ENCODE data around the gene PNPLA1. TPM values are rescaled to one million over a fixed set of nuclear protein-coding genes. Genes with fewer than 3 reads are reported as not detected.

PNPLA1 gene
- total and polyA plus RNA-seq, 8 donors = 0.38 to 2.2 (median 0.60) TPM; not detected in 4

DNA sequence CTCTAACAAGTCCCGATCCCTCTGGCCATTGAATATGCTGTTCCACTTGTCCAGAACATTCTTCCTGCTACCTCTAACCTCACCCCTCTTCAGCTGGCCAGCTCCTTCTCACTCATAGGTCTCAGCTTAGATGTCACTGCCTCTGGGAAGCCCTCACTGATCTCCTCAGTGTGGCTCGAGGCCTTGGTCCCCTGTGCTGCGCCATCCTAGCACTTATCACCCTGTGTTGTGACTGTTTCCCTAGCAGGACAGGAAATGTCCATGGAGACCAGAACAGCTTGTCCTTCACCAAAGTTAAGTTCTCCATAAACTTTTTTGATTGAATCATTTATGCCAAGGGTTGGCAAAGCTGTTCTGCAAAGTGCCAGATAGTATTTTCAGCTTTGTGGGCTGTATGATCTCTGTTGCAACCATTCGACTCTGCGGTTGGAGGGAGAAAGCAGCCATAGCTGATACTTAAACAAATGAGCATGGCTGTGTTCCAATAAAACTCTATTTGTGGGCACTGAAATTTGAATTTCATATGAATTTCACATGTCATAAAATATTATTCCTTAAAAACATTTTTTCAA is 73.3 kb downstream of the PNPLA1 start:
- Histone ChIP-seq H3K9me3 (no peaks in the 10 kb centered on the region), H3K4me1 (peaks cover 0 to 20% (median 10%) of the 10 kb centered on the region in 4 donors), H3K36me3 (no peaks in the 10 kb centered on the region), H3K4me3 (no peak overlapping the region), H3K27ac (no peak overlapping the region), H3K27me3 (peaks cover 0 to 6% (median 0%) of the 10 kb centered on the region in 3 donors)
- TF ChIP-seq EP300 (IDR thresholded peaks at IDR 0.05) = no peak
- WGBS, 5 donors = 77 to 89% (median 87%) methylated on average over 5 of the region's 5 CpGs
- intact Hi-C loops (cut with DNase I; ENCODE audit: low total_unique reads) = no loop called here
- DNase-seq = no peak

DNA sequence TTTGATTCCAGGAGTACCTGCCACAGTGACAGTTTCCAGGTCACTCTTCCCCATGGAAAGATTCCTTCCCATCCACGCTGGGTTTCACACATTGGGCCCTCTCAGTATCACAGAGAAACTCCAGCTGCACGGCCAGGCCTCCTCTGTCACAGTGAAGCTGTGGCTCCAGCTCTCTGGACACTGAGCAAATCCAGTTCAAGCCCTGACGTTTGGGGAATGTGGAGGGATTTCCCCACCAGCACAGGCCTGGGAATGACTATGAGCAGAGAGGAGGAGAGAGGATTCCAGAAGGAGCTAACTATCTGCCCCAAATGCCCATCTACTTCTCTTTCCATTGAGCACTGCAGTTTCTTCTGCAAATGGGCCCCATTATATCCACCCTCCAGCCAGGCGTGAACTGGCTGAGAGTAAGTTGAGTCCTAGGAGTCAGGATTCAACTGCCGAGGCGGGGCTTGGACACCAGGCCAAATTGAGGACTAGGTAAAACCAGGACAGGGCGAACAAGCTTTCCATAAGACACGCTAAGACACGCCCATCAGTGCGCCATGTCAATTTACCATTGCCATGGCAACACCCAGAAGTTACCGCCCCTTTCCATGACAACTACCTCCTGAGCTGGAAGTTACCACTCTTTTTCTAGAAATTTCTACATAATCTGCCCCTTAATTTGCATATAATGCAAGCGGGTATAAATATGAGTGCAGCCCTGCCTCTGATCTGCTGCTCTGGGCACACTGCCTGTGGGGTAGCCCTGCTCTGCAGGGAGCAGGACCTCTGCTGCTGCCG is 76.0 kb downstream of the PNPLA1 start:
- intact Hi-C loops (cut with DNase I; ENCODE audit: low total_unique reads) = no loop called here
- TF ChIP-seq POLR2A (IDR thresholded peaks at IDR 0.05) (no peak), POLR2AphosphoS5 (IDR thresholded peaks at IDR 0.05) (no peak), EP300 (IDR thresholded peaks at IDR 0.05) (no peak)
- TF ChIP-seq, protein P1, sequence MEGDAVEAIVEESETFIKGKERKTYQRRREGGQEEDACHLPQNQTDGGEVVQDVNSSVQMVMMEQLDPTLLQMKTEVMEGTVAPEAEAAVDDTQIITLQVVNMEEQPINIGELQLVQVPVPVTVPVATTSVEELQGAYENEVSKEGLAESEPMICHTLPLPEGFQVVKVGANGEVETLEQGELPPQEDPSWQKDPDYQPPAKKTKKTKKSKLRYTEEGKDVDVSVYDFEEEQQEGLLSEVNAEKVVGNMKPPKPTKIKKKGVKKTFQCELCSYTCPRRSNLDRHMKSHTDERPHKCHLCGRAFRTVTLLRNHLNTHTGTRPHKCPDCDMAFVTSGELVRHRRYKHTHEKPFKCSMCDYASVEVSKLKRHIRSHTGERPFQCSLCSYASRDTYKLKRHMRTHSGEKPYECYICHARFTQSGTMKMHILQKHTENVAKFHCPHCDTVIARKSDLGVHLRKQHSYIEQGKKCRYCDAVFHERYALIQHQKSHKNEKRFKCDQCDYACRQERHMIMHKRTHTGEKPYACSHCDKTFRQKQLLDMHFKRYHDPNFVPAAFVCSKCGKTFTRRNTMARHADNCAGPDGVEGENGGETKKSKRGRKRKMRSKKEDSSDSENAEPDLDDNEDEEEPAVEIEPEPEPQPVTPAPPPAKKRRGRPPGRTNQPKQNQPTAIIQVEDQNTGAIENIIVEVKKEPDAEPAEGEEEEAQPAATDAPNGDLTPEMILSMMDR (IDR thresholded peaks at IDR 0.05) = no peak
- Histone ChIP-seq H3K36me3 (no peaks in the 10 kb centered on the region), H3K27ac (no peak overlapping the region), H3K4me1 (peaks cover under 1 to 20% (median 13%) of the 10 kb centered on the region in 4 donors), H3K4me3 (no peak overlapping the region), H3K27me3 (peaks cover 0 to under 1% (median 0%) of the 10 kb centered on the region in 3 donors), H3K9me3 (no peaks in the 10 kb centered on the region)
- no peak for DNase-seq
- 82 to 92% (median 88%) methylated on average over 12 to 13 of the region's 13 CpGs for WGBS, 5 donors

DNA sequence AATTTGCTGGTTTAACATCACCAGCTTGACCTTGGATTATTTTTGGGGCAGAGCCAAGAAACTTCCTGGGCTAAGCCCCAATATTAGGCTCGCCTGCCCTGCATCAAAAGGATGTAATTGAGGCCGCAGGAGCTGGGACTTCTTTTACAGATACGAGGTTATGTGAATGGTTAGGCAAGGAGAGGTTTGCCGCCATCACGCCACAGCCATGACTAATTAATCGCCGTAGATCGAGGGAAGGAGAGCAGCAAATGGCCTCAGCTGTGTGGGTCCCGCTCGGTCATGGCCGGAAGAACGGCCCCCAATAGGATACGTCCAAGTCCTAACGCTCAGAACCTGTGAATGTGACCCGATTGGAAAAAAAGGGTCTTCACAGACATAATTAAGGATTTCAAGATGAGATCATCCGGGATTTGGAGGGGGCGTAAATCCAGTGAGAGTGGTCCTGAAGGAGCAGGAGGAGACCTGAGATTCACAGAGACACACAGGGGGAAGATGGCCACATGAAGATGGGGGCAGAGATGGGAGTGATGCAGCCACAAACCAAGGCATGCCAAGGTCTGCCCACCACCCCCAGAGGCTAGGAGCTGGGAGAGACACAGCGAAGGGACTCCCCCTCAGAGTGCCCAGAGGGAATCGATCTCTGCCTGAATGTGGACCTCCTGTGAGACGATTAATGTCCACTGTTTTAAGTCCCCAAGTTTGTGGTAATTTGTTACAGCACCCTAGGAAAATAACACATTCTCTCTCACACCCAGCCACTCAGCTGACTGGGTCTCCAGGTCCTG is 76.8 kb downstream of the PNPLA1 start:
- no peak overlapping the region for H3K27ac ChIP-seq
- H3K36me3 ChIP-seq = no peaks in the 10 kb centered on the region
- H3K9me3 ChIP-seq = no peaks in the 10 kb centered on the region
- intact Hi-C loops (cut with DNase I; ENCODE audit: low total_unique reads) = no loop called here
- peaks cover 7 to 18% (median 15%) of the 10 kb centered on the region in 4 donors for H3K4me1 ChIP-seq
- TF ChIP-seq POLR2AphosphoS5 (IDR thresholded peaks at IDR 0.05) (no peak), POLR2A (IDR thresholded peaks at IDR 0.05) (no peak)
- no peaks in the 10 kb centered on the region for H3K27me3 ChIP-seq
- DNase-seq = no peak
- H3K4me3 ChIP-seq = no peak overlapping the region
- WGBS, 5 donors = 90 to 95% (median 93%) methylated on average over 20 of the region's 20 CpGs

DNA sequence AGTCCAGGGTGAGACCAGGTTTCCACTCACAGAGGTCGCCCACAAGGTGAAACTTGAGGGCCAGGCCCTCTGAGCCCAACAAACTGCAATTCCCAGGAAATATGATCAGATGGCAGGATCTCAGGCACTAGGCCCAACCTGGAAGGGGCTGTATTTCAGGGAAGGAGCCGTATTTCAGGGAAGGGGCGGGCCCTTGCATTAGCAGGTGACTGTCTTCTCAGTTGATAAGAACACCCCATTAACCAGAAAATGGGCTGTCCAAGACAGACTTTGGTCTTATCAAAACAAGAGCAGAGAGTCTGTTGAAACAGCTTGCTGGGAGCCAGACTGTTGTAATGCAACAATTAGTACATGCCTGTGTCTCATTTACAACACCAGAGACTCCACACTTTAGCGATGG is 77.8 kb downstream of the PNPLA1 start:
- intact Hi-C loops (cut with DNase I; ENCODE audit: low total_unique reads) = no loop called here
- Histone ChIP-seq H3K4me1 (peaks cover 7 to 23% (median 16%) of the 10 kb centered on the region in 4 donors), H3K4me3 (no peak overlapping the region), H3K27me3 (no peaks in the 10 kb centered on the region), H3K27ac (peak overlapping the region in 2 of 5 donors; percentile 6 to 24), H3K36me3 (no peaks in the 10 kb centered on the region), H3K9me3 (no peaks in the 10 kb centered on the region)
- WGBS, 5 donors = 68 to 80% (median 78%) methylated on average over 4 of the region's 4 CpGs
- TF ChIP-seq POLR2A (IDR thresholded peaks at IDR 0.05) = no peak
- TF ChIP-seq, protein P1 (IDR thresholded peaks at IDR 0.05) = no peak
- TF ChIP-seq EP300 (IDR thresholded peaks at IDR 0.05) = no peak
- TF ChIP-seq POLR2AphosphoS5 (IDR thresholded peaks at IDR 0.05) = no peak
- peak in 1 of 2 donors; percentile 56 for DNase-seq

DNA sequence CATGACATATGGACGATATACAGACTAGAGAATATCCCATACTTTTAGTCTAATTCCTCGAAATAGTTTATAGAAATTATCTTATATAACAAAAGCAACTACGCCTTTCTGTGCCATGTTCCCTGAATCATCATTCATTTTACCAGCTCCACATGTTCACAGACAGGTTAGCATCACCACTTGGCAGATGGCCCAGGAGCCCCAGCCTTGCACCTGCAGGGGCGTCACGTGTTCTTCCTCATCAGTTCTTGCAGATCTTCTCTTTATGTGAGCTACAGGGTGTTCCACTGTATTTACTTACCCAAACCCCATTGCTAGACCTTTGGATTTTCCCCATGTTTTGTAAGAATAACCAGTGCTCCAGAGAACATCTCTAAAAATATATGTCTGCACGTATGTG is 79.4 kb downstream of the PNPLA1 start:
- no peaks in the 10 kb centered on the region for H3K9me3 ChIP-seq
- no peaks in the 10 kb centered on the region for H3K36me3 ChIP-seq
- no peak overlapping the region for H3K27ac ChIP-seq
- no peak for TF ChIP-seq POLR2AphosphoS5 (IDR thresholded peaks at IDR 0.05)
- no peak for TF ChIP-seq EP300 (IDR thresholded peaks at IDR 0.05)
- TF ChIP-seq, protein P1 (IDR thresholded peaks at IDR 0.05) = no peak
- TF ChIP-seq POLR2A (IDR thresholded peaks at IDR 0.05) = no peak
- 76 to 87% (median 84%) methylated on average over 6 of the region's 6 CpGs for WGBS, 5 donors
- peaks cover 7 to 23% (median 16%) of the 10 kb centered on the region in 4 donors for H3K4me1 ChIP-seq
- intact Hi-C loops (cut with DNase I; ENCODE audit: low total_unique reads) = no loop called here
- H3K27me3 ChIP-seq = no peaks in the 10 kb centered on the region
- H3K4me3 ChIP-seq = no peak overlapping the region
- peak in 1 of 2 donors; percentile 68 for DNase-seq

Measured in stomach (tissue), 9 donors.